HG03060 (cell line): ENCODE data around the gene MRPL21.

Source experiments
- ATAC-seq: cut with Tn5 transposase; IDR thresholded peaks from one replicate; pipeline ENCODE4 v1.9.1; 2021; ENCODE audit warnings: low read depth, moderate number of reproducible peaks; ENCODE audit not compliant: unreplicated experiment

The MRPL21 gene

DNA sequence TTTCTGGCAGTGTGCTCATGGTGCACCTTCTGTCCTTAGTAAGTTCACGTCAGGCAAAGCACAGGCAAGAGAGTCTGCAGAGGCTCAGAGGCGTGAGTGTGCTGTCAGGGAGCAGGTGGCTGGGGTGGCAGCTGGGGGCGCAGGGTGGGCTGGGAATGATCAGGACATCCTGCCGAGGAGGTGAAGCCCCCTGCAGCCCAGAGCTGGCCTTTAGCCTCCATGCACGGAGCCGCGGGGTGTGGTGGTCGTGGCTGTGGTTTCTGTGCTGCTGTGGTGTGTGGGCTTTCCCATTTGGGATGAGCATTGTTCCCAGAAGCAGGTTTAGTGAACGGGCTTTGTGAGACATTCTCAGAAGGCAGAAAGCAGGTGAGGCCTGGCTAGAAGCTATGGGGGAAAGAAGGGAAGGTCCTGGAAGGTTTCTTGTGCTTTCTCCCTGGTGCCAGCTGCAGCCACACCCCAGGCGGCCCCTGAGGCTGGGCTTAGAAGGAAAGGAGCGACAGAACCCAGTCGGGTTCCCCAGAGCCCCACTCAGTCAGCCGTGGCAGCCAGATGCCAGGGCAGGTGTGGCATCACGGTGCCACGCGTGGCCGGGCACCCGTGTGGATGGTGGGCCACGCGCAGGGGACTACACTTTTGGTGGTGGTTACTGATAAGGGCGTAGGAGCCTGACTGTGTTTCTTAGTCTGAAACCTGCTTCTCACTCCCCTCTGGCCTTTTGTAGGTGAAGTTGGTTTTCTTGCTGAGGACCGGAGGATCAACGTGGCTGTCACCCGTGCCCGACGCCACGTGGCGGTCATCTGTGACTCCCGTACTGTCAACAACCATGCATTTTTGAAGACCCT lies 32.1 kb upstream of the MRPL21 start:
- ATAC-seq, result no peak

- no peak for ATAC-seq
These were observed 31.4 kb upstream of the MRPL21 start for GRCh38 chr11:68935066-68935465.

GRCh38 chr11:68934666-68935065 lies 31.0 kb upstream of the MRPL21 start:
- no peak for ATAC-seq

GRCh38 chr11:68934321-68934645 lies 30.7 kb upstream of the MRPL21 start:
- ATAC-seq, result no peak

- ATAC-seq, result no peak
These were observed 30.1 kb upstream of the MRPL21 start for GRCh38 chr11:68933605-68934320.

DNA sequence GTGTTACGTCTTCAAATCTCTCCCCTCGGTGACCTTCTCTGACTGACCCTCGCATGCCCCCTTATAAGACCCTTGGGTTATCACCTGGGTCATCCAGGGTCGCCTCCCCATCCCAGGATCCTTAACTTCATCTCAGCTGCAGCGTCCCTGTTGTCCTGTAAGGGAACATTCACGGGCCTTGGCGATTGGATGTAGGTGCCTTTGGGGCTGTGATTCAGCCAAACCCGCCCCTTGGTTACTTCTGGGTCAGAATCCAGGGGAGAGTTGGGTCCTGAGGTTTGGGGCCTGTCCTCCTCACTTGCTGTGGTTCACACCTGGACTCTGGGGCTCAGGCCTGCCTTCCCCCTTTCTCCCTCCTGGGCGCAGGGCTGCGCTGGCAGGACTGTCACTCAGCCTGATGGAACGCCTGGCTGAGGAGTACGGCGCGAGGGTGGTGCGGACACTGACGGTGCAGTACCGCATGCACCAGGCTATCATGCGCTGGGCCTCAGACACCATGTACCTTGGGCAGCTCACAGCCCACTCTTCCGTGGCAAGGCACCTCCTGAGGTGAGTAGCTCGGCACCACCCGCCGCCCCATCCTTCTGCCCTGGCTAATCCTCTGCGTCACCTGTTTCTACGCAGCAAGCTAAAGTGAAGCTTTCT lies 29.4 kb upstream of the MRPL21 start:
- ATAC-seq, result no peak

DNA sequence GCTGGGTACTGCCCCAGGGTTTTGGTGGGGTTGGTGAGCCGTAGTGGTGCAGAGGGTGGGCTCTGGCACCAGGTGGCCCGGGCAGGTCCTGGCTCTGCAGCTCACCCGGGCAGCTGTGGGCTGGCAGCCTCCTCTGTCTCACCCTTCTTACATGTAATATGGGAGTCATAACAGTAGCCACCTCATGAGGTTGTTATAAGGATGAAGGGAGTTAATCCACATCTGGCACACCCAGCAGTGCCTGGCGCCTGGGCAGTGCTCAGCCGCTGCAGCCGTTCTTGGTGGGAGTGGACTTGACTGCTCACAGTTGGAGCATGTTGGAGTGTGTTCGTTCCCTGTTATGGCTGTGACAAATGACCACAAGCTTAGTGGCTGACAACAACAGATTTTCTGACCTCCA lies 28.7 kb upstream of the MRPL21 start:
- ATAC-seq, result no peak

DNA sequence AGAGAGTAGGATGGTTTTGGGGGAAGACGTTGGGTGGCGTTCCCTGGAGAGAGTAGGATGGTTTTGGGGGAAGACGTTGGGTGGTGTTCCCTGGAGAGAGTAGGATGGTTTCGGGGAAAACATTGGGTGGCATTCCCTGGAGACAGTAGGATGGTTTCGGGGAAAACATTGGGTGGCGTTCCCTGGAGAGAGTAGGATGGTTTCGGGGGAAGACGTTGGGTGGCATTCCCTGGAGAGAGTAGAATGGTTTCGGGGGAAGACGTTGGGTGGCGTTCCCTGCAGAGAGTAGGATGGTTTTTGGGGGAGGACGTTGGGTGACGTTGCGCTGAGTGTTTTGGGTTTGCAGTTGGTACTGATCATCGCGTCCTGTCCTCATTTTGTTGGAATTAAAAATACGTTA lies 28.3 kb upstream of the MRPL21 start:
- no peak for ATAC-seq

DNA sequence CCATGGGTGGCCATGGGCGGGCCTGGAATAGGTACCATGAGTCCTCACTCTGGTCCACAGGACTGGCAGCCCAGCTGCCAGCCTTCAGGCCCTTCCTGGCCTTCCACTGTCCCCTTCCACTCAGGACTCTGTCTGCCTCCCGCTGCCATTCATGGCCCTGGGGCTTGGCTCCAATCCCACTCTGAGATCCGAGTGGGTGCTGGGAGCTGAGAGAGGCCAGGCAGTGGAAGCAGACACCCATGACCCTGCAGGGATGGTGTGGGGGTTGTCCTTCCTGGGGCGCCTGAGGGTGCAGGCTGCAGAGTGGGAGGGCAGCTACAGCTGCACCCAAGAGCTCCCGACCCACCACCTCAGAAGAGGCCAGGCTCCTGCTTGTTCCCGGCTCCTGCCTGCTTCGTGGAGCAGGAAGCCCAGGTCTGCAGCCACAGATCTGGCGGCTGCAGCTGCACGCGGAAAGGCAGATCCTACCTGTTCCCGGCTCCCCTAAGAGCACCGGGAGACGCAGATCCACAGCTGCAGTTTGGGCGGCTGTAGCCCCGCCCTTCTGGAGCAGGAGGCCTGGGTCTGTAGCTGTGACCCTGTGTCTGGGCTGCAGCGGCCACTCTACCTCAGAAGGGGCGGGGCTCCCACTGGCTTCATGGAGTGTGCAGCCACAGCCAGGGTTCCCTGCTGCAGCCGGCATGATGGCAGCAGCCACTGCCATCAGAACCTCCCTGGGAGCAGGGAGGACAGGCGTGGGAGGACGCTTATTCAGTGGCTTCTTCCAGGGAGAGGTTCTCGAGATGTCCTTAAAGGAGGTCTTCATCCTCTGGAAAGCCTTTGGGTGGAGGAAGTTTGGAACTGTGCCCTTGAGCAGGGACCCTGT lies 27.6 kb upstream of the MRPL21 start:
- ATAC-seq, result no peak

DNA sequence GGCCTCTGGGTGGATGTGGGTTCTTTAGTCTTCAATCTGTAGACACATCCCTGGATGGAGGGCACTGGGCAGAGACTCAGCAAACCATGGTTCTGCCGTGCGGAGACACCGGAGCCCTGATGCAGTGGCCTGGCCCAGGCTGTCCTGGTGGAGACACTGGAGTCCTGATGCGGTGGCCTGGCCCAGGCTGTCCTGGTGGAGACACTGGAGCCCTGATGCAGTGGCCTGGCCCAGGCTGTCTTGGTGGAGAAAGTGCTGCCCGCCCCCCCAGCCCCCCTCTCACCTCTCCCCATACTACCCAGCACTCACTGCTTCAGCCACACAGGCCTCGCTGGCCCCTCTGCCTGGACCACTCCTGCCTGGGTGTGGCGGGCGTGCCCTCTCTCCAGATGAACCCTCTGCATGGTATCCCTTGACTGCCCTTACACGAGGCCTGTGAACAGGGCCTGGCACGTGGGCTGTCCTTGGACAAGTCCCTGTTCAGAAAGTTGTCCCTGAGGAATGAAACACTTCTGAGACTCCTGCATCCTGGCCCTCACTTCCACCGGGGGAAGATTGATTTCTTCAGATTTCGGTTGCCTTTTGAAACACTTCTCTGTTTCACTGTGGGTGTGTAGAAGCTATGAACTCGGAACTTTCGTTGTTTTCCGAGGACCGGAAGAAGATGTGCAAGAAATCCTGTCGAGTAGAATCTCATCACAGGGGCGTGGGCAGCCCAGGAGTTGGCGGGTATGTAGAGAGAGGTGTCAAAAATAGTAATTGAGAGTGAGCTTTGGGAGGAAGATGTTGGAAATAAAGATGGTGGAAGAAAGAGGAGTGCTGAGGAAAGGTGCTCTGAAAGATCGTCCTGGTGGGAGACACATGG lies 26.3 kb upstream of the MRPL21 start:
- ATAC-seq, result no peak

DNA sequence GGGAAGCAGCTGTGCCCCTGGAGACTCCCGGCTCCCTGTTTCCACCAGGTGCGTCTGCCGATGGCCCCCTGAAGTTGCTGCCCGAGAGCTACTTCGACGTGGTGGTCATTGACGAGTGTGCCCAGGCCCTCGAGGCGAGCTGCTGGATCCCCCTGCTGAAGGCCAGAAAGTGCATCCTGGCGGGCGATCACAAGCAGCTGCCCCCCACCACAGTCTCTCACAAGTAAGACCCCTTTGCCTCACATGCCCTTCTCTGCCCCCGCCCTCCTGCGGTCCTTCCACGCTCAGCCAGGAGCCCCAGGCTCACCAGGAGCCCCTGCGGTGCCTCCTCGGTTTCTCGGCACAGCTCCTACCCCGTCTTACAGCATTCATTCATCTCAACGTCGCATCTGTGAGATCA lies 25.5 kb upstream of the MRPL21 start:
- no peak for ATAC-seq

DNA sequence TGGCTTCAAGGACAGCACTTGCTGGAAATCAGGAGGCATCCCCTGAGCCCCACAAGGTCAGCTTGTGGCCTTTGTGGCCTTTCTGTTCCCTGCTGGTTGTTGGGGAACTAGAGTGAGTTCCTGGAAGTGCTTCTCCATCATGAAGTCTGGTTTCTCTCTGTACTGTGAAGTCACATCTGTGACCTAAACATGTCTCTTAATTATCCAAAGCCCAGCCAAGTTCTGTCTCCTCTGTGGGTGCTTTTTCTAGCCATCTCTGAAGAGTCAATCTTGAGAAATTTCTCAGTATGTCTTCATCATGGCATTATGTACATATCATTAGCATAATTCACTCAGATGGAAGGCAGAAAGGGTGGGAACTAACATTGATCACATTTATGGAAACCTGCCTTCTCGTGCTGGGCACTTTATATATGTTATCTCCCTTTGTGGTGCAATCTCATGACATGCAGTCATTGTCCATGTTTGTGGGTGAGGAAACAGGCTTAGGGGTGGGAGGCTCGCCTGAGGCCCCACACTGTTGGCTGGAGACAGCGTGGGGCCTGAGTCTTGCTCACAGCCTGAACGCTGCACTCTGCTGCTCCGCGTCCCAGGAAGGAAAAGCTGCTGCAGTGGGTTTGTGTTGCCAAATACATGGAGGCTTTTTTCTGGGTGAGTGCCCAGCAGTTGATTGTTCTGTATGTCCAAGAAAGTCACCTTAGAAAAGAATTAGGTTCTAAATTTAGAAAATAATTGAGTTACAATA lies 24.7 kb upstream of the MRPL21 start:
- no peak for ATAC-seq

DNA sequence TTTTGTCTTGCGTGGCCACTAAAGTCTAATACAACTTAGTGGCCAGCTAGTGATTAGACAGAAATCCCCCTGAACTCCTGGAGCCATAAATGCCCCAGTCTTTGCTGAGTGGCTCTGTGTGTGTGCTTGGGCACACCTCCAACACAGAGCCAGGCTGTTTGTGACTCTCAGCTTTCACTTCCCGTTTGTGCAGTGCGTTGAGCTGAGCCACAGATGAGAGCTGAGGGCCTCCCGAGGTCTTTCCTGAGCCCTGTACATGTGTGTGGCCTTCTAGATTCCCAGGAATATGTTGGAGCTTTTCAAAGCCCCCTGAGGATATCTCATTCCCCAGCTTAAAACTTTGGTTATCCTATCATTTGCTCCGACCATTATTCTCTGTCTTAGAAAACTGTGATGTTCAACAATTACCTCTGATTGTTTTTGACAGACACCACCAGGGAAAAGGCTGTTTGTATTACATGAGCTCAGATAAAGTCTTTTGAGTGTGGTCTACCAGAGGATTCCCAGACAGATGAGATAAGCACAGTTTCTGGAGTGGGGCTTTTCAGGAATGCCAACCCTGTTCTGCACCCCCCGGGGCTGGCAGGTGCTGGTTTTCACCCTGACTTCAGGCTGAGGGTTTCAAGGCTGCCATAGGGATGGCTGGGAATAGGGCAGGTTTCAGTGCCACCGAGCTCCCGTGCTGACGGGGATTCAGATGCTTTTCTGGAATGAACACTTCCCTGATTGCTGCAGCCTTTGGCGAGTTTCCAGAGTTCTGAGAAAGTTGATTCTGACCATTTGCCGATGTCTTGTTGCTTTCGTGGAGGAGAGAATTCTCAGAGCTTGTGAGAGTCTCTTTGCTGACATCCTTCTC lies 23.9 kb upstream of the MRPL21 start:
- ATAC-seq, result no peak

DNA sequence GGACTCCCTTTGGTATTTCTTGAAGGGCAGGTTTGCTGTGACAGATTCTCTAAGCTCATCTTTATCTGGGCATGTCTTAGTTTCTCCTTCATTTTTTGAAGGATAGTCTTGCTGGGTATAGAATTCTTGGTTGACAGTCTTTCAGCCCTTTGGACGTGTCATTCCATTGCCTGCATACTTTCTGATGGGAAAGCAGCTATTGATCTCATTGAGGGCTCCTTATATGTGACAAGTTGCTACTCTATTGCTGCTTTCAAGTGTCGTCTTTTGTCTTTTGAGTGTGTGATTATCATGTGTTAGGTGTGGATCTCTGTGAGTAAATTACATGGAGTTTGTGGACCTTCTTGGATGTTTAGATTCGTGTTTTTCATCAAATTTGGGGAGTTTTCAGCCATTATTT lies 22.0 kb upstream of the MRPL21 start:
- ATAC-seq, result no peak

- no peak for ATAC-seq
These were observed 20.7 kb upstream of the MRPL21 start for GRCh38 chr11:68924073-68924925.

DNA sequence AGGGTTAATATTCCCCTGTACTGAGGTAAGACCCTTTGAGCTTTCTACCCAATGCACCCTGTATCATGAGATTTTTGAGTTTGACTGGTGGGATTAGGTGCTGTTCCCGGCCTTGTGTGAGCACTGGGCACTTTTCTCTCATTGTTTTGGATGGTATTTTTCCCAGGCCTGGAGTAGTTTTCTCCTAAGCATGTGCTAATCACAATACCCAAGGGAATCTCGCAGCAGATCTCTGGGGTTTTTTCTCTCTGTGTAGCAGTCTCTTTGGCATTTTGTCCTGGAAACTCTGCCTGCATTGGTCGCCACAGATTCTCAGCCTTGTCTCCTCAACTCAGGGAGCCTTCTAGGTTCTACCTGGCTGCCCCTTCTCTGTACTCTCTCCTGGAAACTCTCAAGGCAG lies 20.0 kb upstream of the MRPL21 start:
- ATAC-seq, result no peak

DNA sequence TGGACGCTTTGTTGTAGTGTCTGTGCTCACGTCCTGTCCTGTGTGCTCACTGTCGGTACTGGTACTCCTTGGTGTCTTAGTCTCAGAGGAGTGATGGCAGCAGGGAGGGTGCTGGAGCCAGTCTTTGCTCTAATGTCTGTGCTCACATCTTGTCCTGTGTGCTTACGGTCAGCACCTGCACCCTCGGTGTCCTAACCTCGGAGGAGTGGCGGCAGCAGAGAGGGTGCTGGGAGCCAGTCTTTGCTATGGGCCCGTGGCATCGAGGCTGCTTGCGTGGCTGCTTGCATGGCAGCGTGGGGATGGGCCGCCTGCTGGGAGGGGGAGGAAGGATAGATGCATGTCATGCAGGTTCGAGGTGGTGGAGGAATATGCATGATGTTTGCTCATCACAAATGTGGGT lies 12.8 kb upstream of the MRPL21 start:
- no peak for ATAC-seq
